ENCODE data around the gene EMID1. TPM values are rescaled to one million over a fixed set of nuclear protein-coding genes. Genes with fewer than 3 reads are reported as not detected.

EMID1 gene
- total RNA-seq, 1 experiment from 2014 or later: 5.4 TPM

- Histone ChIP-seq H3K79me2 (ENCODE audit: insufficient read depth, low read length) (no peaks in the 10 kb centered on the region), H3K4ac (ENCODE audit: low read depth, low read length) (no peak overlapping the region), H3K18ac (ENCODE audit: insufficient read length, low read depth, low read length) (no peak overlapping the region), H3K4me2 (ENCODE audit: insufficient read depth, insufficient read length, low read length) (no peak overlapping the region), H2BK20ac (ENCODE audit: low read depth, low read length, poor library complexity, severe bottlenecking) (no peak overlapping the region), H3K23ac (ENCODE audit: insufficient read length, low read depth, low read length) (no peak overlapping the region), H3K9me3 (ENCODE audit: control insufficient read depth, low read depth, low read length) (no peaks in the 10 kb centered on the region), H4K8ac (replicated peaks; ENCODE audit: insufficient read length, low read depth, low read length) (no peak overlapping the region), H2BK12ac (ENCODE audit: insufficient read length, low read depth, low read length) (no peak overlapping the region), H3K14ac (ENCODE audit: insufficient read depth, low read length) (0 out of 2 replicates have a peak overlapping the region, but pooled peaks have one; percentile 14), H3K9ac (ENCODE audit: extremely low read depth, insufficient read length, low read length) (no peak overlapping the region), H3T11ph (ENCODE audit: low read length) (no peak overlapping the region), H3K56ac (ENCODE audit: insufficient read length, low read depth, low read length) (no peak overlapping the region), H3K27me3 (ENCODE audit: insufficient read depth, low read length) (no peaks in the 10 kb centered on the region), H3K23me2 (ENCODE audit: insufficient read length, low read depth, low read length, poor library complexity, severe bottlenecking) (no peaks in the 10 kb centered on the region), H2AFZ (ENCODE audit: low read length) (no peak overlapping the region), H2BK120ac (ENCODE audit: low read depth, low read length, poor library complexity, severe bottlenecking) (no peak overlapping the region), H3K27ac (ENCODE audit: insufficient read length, low read depth, low read length) (no peak overlapping the region), H2AK5ac (ENCODE audit: insufficient read length, low read length) (no peak overlapping the region), H4K20me1 (ENCODE audit: control insufficient read depth, insufficient read depth, insufficient read length) (no peaks in the 10 kb centered on the region), H4K5ac (ENCODE audit: insufficient read length, low read depth, low read length) (no peak overlapping the region), H3K4me1 (ENCODE audit: insufficient read depth, low read length) (no peaks in the 10 kb centered on the region), H2BK5ac (ENCODE audit: insufficient read length, low read length) (no peak overlapping the region), H4K91ac (ENCODE audit: insufficient read length, low read depth, low read length) (no peak overlapping the region), H3K79me1 (ENCODE audit: insufficient read depth, low read depth, low read length, poor library complexity, severe bottlenecking) (no peaks in the 10 kb centered on the region), H2BK15ac (ENCODE audit: low read depth, low read length) (no peak overlapping the region)
- Mint-ChIP-seq H3K4me3 (no peak overlapping the region), H3K9me3 (no peaks in the 10 kb centered on the region), H3K27me3 (ENCODE audit: low read depth) (no peaks in the 10 kb centered on the region; the same call in 1 of the 2 replicates), H3K27ac (0 out of 7 replicates have a peak overlapping the region, but pooled peaks of 1 of the 3 experiments have one; percentile 29), H3K4me1 (peaks cover 11 to 15% of the 10 kb centered on the region in 2 experiments), H3K36me3 (ENCODE audit: insufficient read depth in 1 of 3, low read depth in 3 of 3) (no peaks in the 10 kb centered on the region; a peak in 1 of 7 replicates)
- no CpG with 5 or more reads among the region's 7 CpGs for WGBS (ENCODE audit: extremely low coverage, insufficient read length, low lambda C conversion rate)
- no peak for TF ChIP-seq CTCF (conservative IDR thresholded peaks at IDR 0.05)
- DNase-seq: no peak
Observed at GRCh38 chr22:29187831-29188230, 17.9 kb upstream of the EMID1 start.

All from H9 (cell line).